Transverse colon (tissue), 4 donors: ENCODE measurements around the gene GLI3.

Experiments
- POLR2A ChIP-seq: fragments of 450-650 bp; IDR thresholded peaks from one replicate; pipeline ENCODE4 v1.6.1; 2016; ENCODE audit warnings: antibody characterized with exemption, mild to moderate bottlenecking, moderate library complexity
- POLR2AphosphoS5 ChIP-seq, 3 donors: sonication (generic); formaldehyde crosslinking; IDR thresholded peaks; one replicate each; pipeline ENCODE4 v1.6.1; 2016; ENCODE audit warnings: antibody characterized with exemption in 3 of 3
- TF ChIP-seq, protein P1 (sequence below), 5 experiments: fragments of 200-600 bp in 3 of 5; fragments of 450-650 bp in 2 of 5; sonication (generic) in 3 of 5; IDR thresholded peaks; 1 replicate in 2 of 5; 2 replicates in 3 of 5; pipeline ENCODE4 v1.5.1; 2016 to 2017; ENCODE audit warnings: antibody characterized with exemption in 5 of 5, inconsistent platforms in 3 of 5, mild to moderate bottlenecking in 2 of 5, moderate library complexity in 1 of 5

DNA sequence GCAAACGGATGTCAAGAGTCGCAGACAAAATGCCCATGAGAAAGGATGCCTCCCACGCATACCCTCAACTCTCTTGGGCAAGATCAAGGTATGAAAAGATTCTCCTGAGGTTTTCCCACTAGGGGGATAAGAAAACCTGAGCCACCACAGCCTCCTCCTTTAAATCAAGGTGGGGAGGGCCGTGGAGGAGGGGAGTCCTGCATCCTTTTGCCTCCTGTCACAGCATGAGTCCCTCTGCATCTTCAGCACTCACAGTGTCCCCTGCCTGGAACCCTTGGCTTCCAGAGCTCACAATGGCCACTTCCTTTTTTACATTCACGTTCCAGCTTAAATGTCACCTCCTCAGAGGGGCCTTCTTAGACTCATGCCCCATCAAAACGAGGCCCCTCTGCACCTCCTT lies 207.6 kb downstream of the GLI3 start:
- TF ChIP-seq, protein P1, sequence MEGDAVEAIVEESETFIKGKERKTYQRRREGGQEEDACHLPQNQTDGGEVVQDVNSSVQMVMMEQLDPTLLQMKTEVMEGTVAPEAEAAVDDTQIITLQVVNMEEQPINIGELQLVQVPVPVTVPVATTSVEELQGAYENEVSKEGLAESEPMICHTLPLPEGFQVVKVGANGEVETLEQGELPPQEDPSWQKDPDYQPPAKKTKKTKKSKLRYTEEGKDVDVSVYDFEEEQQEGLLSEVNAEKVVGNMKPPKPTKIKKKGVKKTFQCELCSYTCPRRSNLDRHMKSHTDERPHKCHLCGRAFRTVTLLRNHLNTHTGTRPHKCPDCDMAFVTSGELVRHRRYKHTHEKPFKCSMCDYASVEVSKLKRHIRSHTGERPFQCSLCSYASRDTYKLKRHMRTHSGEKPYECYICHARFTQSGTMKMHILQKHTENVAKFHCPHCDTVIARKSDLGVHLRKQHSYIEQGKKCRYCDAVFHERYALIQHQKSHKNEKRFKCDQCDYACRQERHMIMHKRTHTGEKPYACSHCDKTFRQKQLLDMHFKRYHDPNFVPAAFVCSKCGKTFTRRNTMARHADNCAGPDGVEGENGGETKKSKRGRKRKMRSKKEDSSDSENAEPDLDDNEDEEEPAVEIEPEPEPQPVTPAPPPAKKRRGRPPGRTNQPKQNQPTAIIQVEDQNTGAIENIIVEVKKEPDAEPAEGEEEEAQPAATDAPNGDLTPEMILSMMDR (IDR thresholded peaks at IDR 0.05): no peak
- TF ChIP-seq POLR2A (no peak), POLR2AphosphoS5 (IDR thresholded peaks at IDR 0.05) (no peak)
